Thymus (tissue), 11 donors: Measurements from ENCODE around the gene RTRAF. TPM values are rescaled to one million over a fixed set of nuclear protein-coding genes. Genes with fewer than 3 reads are reported as not detected.

Experiments
- DNase-seq, 9 donors: peaks; one replicate each; pipeline ENCODE4 v3.0.0-alpha.2; 2013; ENCODE audit warnings: low spot score in 9 of 9, low read depth in 6 of 9, missing footprints in 1 of 9
- H3K27ac ChIP-seq, 2 donors: one replicate each; pipeline ENCODE4 v1.5.1; 2013; ENCODE audit warnings: control low read depth in 1 of 2, low read depth in 1 of 2, low read length in 1 of 2, mild to moderate bottlenecking in 1 of 2, moderate library complexity in 1 of 2
- H3K27me3 ChIP-seq, 2 donors: one replicate each; pipeline ENCODE4 v1.5.1; 2013; ENCODE audit warnings: low read length in 1 of 2; ENCODE audit not compliant: control insufficient read depth in 2 of 2, insufficient read depth in 1 of 2
- H3K36me3 ChIP-seq, 2 donors: one replicate each; pipeline ENCODE4 v1.5.1; 2013; ENCODE audit warnings: low read length in 1 of 2, mild to moderate bottlenecking in 1 of 2, moderate library complexity in 1 of 2; ENCODE audit not compliant: control insufficient read depth in 2 of 2, insufficient read depth in 2 of 2
- H3K4me1 ChIP-seq, 2 donors: one replicate each; pipeline ENCODE4 v1.5.1; 2013; ENCODE audit warnings: low read length in 2 of 2; ENCODE audit not compliant: control insufficient read depth in 2 of 2, insufficient read depth in 2 of 2
- H3K4me3 ChIP-seq, 2 donors: one replicate each; pipeline ENCODE4 v1.5.1; 2013; ENCODE audit warnings: low read length in 2 of 2, control low read depth in 1 of 2, mild to moderate bottlenecking in 1 of 2
- H3K9me3 ChIP-seq, 2 donors: one replicate each; pipeline ENCODE4 v1.5.1; 2013; ENCODE audit warnings: low read length in 1 of 2, mild to moderate bottlenecking in 1 of 2; ENCODE audit not compliant: control insufficient read depth in 2 of 2, insufficient read depth in 1 of 2
- WGBS: extraction: QIAGEN DNeasy Blood & Tissue Kit; methylation state at CpG from one replicate; pipeline ENCODE4 v1.1.7; 2013; 5-methylcytosine and 5-hydroxymethylcytosine counted together
- polyA plus RNA-seq: library from polyadenylated mRNA; stranded (reverse); fragments of 200-250 nt; gene quantifications from one replicate; pipeline ENCODE4 v1.2.3, GENCODE V29; 2013
- total RNA-seq: library from RNA; stranded (reverse); fragments of 120-200 nt; gene quantifications from one replicate; pipeline ENCODE4 v1.2.4, GENCODE V29; 2013
- donor health status: healthy.

Gene RTRAF
- total and polyA plus RNA-seq, 2 donors: 207 to 234 TPM

DNA sequence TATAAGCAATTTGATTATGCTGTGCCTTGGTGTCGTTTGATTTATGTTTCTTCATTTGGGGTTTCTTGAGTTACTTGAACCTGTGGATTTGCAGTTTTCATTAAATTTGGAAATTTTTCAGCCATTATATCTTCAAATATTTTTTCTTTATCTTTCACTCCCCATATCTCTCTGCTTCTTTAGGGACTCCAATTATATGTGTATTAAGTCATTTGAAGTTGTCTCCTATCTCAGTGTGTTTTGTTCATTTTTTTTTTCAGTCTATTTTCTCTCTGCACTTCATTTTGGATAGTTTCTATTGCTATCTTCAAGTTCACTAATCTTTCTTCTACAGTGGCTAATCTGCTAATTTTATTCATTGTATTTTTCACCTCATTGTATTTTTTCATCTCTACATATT lies 29.4 kb upstream of the RTRAF start:
- no peak for DNase-seq
- no peaks in the 10 kb centered on the region for H3K27me3 ChIP-seq
- H3K36me3 ChIP-seq: peaks cover 14 to 20% of the 10 kb centered on the region in 2 donors
- peaks cover 0 to 3% of the 10 kb centered on the region in 2 donors for H3K9me3 ChIP-seq
- no peaks in the 10 kb centered on the region for H3K4me1 ChIP-seq
- WGBS: 98% methylated on average over 1 of the region's 1 CpG
- no peak overlapping the region for H3K27ac ChIP-seq
- no peak overlapping the region for H3K4me3 ChIP-seq

DNA sequence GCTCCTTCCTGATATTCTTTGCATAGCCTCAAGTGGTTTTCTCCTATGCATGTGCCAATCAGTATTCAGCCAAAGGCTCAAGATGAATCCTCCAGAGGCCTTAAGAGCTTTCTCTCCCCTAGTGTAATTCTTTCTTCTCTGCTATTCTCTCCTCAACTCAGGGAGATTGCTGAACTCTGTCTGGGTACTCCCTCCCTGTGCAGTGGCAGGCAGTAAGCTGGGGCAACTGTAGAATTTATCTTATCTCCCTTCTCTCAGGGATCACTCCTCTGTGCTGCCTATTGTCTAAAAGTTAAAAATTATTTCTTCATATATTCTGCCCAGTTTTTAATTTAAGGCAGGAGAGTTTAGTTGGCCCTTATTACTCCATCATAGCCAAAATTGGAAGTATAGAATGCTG lies 28.5 kb upstream of the RTRAF start:
- Histone ChIP-seq H3K4me1 (no peaks in the 10 kb centered on the region), H3K27me3 (no peaks in the 10 kb centered on the region), H3K4me3 (no peak overlapping the region), H3K9me3 (peaks cover 0 to 3% of the 10 kb centered on the region in 2 donors), H3K27ac (no peak overlapping the region), H3K36me3 (peaks cover 14 to 20% of the 10 kb centered on the region in 2 donors)
- DNase-seq: no peak

DNA sequence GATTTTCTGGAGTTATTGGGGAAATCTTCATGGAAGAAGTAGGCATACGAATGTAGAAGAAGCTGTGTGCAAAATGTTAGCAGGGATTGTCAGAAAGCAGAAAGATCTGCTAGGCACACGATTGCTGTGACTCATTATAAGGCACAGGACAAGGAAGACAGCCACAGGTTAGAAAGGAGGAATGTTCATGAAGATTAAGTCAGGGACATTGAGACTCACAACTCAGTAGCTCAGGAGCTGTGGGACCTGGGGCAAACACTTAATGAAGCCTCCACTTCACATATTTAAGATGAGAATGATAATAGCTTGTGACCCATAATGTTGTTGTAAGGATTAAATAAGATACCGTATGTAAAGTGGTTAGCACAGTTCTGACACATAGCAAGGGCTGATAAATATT lies 26.6 kb upstream of the RTRAF start:
- no peak for DNase-seq
- WGBS: 53% methylated on average over 3 of the region's 3 CpGs
- Histone ChIP-seq H3K36me3 (peaks cover 11 to 14% of the 10 kb centered on the region in 2 donors), H3K4me1 (no peaks in the 10 kb centered on the region), H3K9me3 (peaks cover 0 to 3% of the 10 kb centered on the region in 2 donors), H3K4me3 (no peak overlapping the region), H3K27ac (no peak overlapping the region), H3K27me3 (no peaks in the 10 kb centered on the region)

DNA sequence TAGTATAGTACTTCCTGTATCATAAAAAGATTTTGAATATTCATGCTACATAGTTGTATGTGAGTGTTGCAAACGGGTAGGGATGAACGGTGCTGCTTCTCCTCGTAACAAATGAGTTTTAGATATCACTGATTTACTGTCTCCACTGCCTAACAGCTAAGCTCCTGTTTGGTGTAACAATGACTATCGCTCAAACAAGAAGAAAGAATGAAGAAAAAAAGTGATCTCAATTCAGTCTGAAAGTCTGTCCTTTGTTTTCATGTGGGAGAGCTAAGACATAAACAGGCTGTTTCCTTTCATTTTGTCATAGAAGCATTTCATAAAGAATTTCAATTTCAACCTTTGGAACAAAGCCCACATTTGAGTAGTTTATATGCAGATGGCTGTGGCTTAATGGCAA lies 26.1 kb upstream of the RTRAF start:
- no peaks in the 10 kb centered on the region for H3K27me3 ChIP-seq
- DNase-seq: no peak
- H3K4me1 ChIP-seq: no peaks in the 10 kb centered on the region
- H3K9me3 ChIP-seq: peaks cover 0 to 1% of the 10 kb centered on the region in 2 donors
- no peak overlapping the region for H3K4me3 ChIP-seq
- H3K36me3 ChIP-seq: peaks cover 7 to 11% of the 10 kb centered on the region in 2 donors
- 22% methylated on average over 4 of the region's 4 CpGs for WGBS
- H3K27ac ChIP-seq: no peak overlapping the region

DNA sequence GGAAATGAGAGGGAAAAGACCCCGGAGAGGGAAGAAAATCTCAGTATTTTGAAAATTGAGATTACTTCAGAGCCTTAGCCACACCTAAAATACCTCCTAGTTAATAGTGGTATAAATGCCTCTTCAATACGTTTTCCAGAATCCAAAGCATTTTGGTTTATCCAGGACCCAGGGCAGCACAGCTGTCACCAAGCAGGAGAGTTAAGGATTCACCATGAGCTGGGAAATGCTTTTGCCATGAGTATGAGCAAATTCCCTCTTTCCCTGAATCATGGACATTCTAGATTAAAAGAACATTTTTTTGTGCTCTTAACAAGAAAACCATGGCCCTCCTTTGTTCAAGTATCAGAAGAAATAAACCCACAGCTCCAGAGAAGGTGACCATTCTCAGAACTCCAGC lies 21.8 kb upstream of the RTRAF start:
- Histone ChIP-seq H3K4me1 (no peaks in the 10 kb centered on the region), H3K4me3 (no peak overlapping the region), H3K27me3 (no peaks in the 10 kb centered on the region), H3K36me3 (no peaks in the 10 kb centered on the region), H3K27ac (no peak overlapping the region), H3K9me3 (no peaks in the 10 kb centered on the region)
- no peak for DNase-seq
- WGBS: 96% methylated on average over 2 of the region's 2 CpGs

DNA sequence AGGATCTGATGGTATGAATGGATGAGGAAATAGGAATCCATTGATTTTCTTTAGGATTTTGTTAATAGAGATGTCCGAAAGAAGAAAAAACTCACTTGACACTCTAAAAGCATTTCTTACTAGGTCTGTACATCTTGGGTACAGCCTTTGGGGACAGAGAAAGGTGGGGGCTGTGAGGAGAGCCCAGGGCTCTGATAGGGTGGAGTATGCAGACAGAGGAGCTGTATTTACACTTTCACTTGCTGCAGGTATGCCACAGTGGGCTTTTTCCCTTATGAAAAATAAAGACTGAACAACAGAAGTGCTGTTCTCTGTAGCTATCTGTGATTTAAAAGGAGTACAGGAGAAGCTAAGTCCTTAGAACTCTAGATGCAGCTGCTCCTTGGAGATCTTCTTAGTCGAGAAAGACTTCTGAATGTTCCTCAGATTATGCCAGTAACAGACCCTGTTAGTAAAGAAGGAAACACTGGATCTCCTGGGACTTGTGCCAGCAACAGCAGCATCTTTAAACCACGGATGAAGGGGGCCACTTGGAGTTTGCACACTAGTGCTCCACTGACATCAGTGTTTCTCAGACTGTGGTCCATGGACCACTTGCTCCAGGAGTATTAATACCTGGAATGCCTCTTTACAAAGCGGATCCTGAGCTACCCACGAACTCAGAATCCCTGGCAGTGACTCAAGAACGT lies 19.4 kb upstream of the RTRAF start:
- Histone ChIP-seq H3K4me1 (no peaks in the 10 kb centered on the region), H3K4me3 (no peak overlapping the region), H3K36me3 (no peaks in the 10 kb centered on the region), H3K9me3 (no peaks in the 10 kb centered on the region), H3K27ac (no peak overlapping the region), H3K27me3 (no peaks in the 10 kb centered on the region)
- WGBS: 82% methylated on average over 6 of the region's 6 CpGs
- DNase-seq: no peak

DNA sequence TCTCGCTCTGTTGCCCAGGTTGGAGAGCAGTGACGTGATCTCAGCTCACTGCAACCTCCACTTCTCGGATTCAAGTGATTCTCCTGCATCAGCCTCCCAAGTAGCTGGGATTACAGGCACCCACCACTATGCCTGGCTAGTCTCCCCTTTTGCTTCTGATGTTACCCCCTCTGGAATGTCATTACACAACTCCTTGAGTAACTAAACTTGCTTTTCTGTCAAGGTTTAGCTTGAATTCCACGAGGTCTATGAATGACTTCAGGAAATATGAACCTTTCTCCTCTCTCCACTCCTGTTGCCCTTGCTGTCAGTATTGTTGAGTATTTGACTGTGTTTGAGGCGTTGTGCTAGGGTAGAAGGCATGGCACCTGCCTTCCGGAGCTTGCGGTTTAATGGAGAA lies 16.8 kb upstream of the RTRAF start:
- DNase-seq: no peak
- 96% methylated on average over 7 of the region's 7 CpGs for WGBS
- no peaks in the 10 kb centered on the region for H3K9me3 ChIP-seq
- no peaks in the 10 kb centered on the region for H3K27me3 ChIP-seq
- H3K36me3 ChIP-seq: no peaks in the 10 kb centered on the region
- no peaks in the 10 kb centered on the region for H3K4me1 ChIP-seq
- no peak overlapping the region for H3K27ac ChIP-seq
- H3K4me3 ChIP-seq: no peak overlapping the region

DNA sequence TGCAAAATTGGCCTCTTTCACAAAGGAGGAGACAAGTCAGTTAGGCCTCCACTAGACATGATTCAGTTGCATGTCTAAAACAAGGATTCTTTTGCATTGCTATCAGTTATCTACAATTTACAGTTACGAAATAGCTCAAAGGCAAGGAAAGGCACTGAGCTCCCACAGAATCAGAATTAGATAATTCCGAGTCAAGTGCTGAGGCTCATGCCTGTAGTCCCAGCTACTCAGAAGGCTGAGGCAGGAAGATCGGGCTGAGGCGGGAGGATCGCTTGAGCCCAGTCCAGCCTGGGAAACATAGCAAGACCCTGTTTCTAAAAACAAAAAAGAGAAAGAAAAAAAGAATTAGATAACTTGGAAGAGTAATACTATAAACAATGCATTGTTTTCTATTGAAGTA lies 12.3 kb upstream of the RTRAF start:
- no peaks in the 10 kb centered on the region for H3K27me3 ChIP-seq
- no peak overlapping the region for H3K27ac ChIP-seq
- H3K9me3 ChIP-seq: no peaks in the 10 kb centered on the region
- no peaks in the 10 kb centered on the region for H3K4me1 ChIP-seq
- H3K4me3 ChIP-seq: no peak overlapping the region
- no peak for DNase-seq
- no peaks in the 10 kb centered on the region for H3K36me3 ChIP-seq
- WGBS: 97% methylated on average over 5 of the region's 5 CpGs

DNA sequence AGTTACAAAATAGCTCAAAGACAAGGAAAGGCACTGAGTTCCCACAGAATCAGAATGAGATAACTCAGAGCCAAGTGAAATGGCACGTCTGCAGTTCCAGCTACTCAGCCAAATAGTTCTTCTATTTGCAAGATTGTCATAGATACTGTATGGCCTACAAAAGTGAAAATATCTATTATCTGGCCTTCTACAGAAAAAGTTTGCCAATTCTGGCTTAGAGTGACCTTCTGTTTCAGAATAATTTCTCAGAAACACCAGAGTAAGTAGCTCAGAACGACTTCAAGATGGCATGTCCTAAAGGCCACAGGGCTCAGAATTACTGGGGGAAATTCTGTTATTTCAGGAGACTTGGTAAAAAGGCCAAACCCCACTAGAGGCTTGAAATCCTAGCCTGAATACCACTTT lies 10.7 kb upstream of the RTRAF start:
- Histone ChIP-seq H3K36me3 (no peaks in the 10 kb centered on the region), H3K27me3 (no peaks in the 10 kb centered on the region), H3K27ac (no peak overlapping the region), H3K4me1 (no peaks in the 10 kb centered on the region), H3K4me3 (no peak overlapping the region), H3K9me3 (no peaks in the 10 kb centered on the region)
- WGBS: 83% methylated on average over 2 of the region's 2 CpGs
- DNase-seq: no peak
